Tibial artery (tissue), 4 donors: ENCODE measurements around the gene BCL2L14.
"Not testable (repeated sequence)": the region's sequence is repeated elsewhere in the genome, so short reads cannot be mapped to it uniquely, and the experiment has no call there.

Source experiments
- DNase-seq, 2 donors: peaks; one replicate each; pipeline ENCODE4 v3.0.0-alpha.2; 2019
- H3K27ac ChIP-seq, 2 donors: fragments of 200-600 bp; sonication (generic) in 1 of 2; 1 replicate in 1 of 2; 2 replicates in 1 of 2; pipeline ENCODE4 v1.5.1; 2018 to 2019; ENCODE audit warnings: mild to moderate bottlenecking in 1 of 2
- H3K27me3 ChIP-seq, 2 donors: fragments of 200-600 bp; sonication (generic) in 1 of 2; one replicate each; pipeline versions ENCODE4 v1.5.1 to v1.6.0; 2016 to 2019
- H3K36me3 ChIP-seq, 3 donors: fragments of 200-600 bp; sonication (generic) in 2 of 3; one replicate each; pipeline ENCODE4 v1.5.1; 2016 to 2019; ENCODE audit warnings: mild to moderate bottlenecking in 2 of 3
- H3K4me1 ChIP-seq, 4 donors: fragments of 200-600 bp; sonication (generic) in 2 of 4; 1 replicate in 3 of 4; 2 replicates in 1 of 4; pipeline ENCODE4 v1.5.1; 2016 to 2019
- H3K4me3 ChIP-seq, 2 donors: fragments of 200-600 bp; sonication (generic) in 1 of 2; 1 replicate in 1 of 2; 2 replicates in 1 of 2; pipeline ENCODE4 v1.5.1; 2018 to 2019; ENCODE audit warnings: mild to moderate bottlenecking in 2 of 2
- H3K9me3 ChIP-seq, 3 donors: fragments of 200-600 bp; sonication (generic) in 1 of 3; one replicate each; pipeline ENCODE4 v1.5.1; 2016 to 2019
- CTCF ChIP-seq, 2 experiments: fragments of 200-600 bp in 1 of 2; fragments of 450-650 bp in 1 of 2; IDR thresholded peaks; one replicate each; pipeline ENCODE4 v1.5.1; 2017 to 2019; ENCODE audit warnings: antibody characterized with exemption in 2 of 2, mild to moderate bottlenecking in 1 of 2, moderate library complexity in 1 of 2
- intact Hi-C: fragments of 100-400 bp; cut with DNase I; formaldehyde crosslinking; loops from one replicate; pipeline ENCODE4 v1.15.0; 2023; ENCODE audit warnings: low total_unique reads

Gene BCL2L14

GRCh38 chr12:12108441-12109058 lies 37.8 kb downstream of the BCL2L14 start:
- intact Hi-C loops, result no loop called here
- no peak overlapping the region for H3K4me3 ChIP-seq
- peaks cover 0 to 16% (median 11%) of the 10 kb centered on the region in 3 donors for H3K9me3 ChIP-seq
- no peaks in the 10 kb centered on the region for H3K27me3 ChIP-seq
- H3K27ac ChIP-seq, result no peak overlapping the region
- H3K36me3 ChIP-seq, result peaks cover 0 to 12% (median 7%) of the 10 kb centered on the region in 3 donors
- no peaks in the 10 kb centered on the region for H3K4me1 ChIP-seq
- no peak for TF ChIP-seq CTCF (IDR thresholded peaks at IDR 0.05)
- DNase-seq, result no peak

DNA sequence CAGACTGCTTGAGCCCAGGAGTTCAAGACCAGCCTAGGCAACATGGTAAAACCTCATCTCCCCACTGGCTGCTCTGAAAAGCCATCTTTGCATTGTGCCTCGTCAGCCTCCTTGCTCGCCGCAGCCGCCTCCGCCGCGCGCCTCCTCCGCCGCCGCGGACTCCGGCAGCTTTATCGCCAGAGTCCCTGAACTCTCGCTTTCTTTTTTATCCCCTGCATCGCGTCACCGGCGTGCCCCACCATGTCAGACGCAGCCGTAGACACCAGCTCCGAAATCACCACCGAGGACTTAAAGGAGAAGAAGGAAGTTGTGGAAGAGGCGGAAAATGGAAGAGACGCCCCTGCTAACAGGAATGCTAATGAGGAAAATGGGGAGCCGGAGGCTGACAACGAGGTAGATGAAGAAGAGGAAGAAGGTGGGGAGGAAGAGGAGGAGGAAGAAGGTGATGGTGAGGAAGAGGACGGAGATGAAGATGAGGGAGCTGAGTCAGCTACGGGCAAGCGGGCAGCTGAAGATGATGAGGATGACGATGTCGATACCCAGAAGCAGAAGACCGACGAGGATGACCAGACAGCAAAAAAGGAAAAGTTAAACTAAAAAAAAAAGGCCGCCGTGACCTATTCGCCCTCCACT lies 40.3 kb downstream of the BCL2L14 start:
- H3K27ac ChIP-seq, H3K4me1 ChIP-seq, DNase-seq, intact Hi-C loops, H3K27me3 ChIP-seq: not testable (repeated sequence)
- H3K36me3 ChIP-seq, result peaks cover 0 to 16% (median 7%) of the 10 kb centered on the region in 3 donors
- peak overlapping the region in 1 of 2 donors; percentile 35 for H3K4me3 ChIP-seq
- H3K9me3 ChIP-seq, result peaks cover 0 to 16% (median 11%) of the 10 kb centered on the region in 3 donors

DNA sequence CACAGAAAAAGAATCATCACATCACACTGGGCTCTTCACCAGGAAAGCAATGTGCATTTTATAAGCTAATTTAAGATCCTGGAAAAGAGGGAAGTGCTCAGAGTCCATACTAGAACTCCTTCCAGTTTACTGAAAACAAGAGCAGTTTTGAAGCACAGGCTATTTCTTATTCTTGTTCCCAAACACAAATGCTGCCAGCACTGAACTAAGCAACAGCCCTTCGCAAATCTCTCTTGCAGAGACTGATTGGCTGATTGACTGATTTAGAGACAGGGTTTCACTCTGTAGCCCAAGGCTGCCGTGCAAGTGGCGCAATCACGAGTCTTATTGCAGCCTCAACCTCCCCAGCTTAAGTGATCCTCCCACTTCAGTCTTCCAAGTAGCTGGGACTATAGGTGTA lies 44.8 kb downstream of the BCL2L14 start:
- Histone ChIP-seq H3K27ac (no peak overlapping the region), H3K4me1 (no peaks in the 10 kb centered on the region), H3K9me3 (no peaks in the 10 kb centered on the region), H3K4me3 (no peak overlapping the region), H3K36me3 (peaks cover 7 to 24% (median 12%) of the 10 kb centered on the region in 3 donors), H3K27me3 (no peaks in the 10 kb centered on the region)
- no peak for TF ChIP-seq CTCF (IDR thresholded peaks at IDR 0.05)
- intact Hi-C loops, result no loop called here
- DNase-seq, result peak in 1 of 2 donors; percentile 37

- no peaks in the 10 kb centered on the region for H3K9me3 ChIP-seq
- H3K4me1 ChIP-seq, result no peaks in the 10 kb centered on the region
- no peak for TF ChIP-seq CTCF (IDR thresholded peaks at IDR 0.05)
- no peak overlapping the region for H3K27ac ChIP-seq
- no peaks in the 10 kb centered on the region for H3K27me3 ChIP-seq
- no peak for DNase-seq
- intact Hi-C loops, result no loop called here
- peaks cover 15 to 35% (median 19%) of the 10 kb centered on the region in 3 donors for H3K36me3 ChIP-seq
- no peak overlapping the region for H3K4me3 ChIP-seq
Observed at GRCh38 chr12:12116677-12117076, 45.9 kb downstream of the BCL2L14 start.

DNA sequence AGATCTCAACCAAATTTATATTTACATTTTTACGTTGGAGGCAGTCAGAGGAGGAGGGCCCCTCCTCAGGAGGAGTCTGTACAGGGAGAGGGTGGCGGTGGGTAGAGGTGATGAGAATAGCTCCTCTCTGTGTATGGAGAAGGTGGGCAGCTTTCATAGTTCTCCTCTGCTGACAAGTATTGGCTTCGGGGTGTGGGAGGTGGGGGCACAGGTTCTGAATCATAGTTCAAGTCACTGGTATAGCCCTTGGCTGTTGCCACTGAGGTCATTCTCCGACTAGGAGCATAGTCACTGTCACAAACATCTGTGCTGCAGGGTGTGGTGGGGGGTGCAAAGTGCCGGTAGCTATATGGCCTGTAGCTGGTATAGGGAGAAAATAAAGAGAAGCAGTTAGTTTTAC lies 50.3 kb downstream of the BCL2L14 start:
- Histone ChIP-seq H3K27ac (no peak overlapping the region), H3K4me3 (no peak overlapping the region), H3K4me1 (no peaks in the 10 kb centered on the region), H3K36me3 (peaks cover 32 to 60% (median 39%) of the 10 kb centered on the region in 3 donors), H3K9me3 (no peaks in the 10 kb centered on the region), H3K27me3 (no peaks in the 10 kb centered on the region)
- intact Hi-C loops, result no loop called here
- TF ChIP-seq CTCF (IDR thresholded peaks at IDR 0.05), result no peak
- no peak for DNase-seq

DNA sequence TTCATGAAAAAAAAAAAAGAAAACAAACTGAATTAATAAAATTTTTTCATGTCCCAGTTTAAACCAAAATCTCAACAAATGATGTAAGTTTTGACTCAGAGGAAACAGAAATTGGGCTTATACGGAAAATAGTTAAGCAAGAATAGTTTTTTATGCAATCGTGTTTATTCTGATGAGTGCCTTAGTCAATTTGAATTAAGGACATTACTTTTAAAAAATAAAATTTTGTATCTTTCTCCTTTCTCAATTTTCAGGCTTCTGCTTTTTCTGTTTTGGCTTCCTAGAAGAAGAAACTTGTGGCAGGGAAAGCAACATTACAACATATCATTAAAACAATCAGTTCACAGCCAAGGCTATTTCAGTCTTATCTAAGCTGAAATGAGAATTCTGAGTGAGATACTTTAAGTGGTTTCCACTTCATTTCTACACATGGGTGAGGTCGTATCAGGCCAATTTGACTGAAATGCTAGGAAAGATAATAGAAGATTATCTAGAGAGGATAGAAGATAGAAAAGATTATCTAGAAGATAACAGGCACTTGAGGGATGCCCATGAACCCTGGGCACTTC lies 52.4 kb downstream of the BCL2L14 start:
- H3K9me3 ChIP-seq, result no peaks in the 10 kb centered on the region
- H3K4me1 ChIP-seq, result no peaks in the 10 kb centered on the region
- intact Hi-C loops, result no loop called here
- no peak for DNase-seq
- no peak overlapping the region for H3K4me3 ChIP-seq
- no peaks in the 10 kb centered on the region for H3K27me3 ChIP-seq
- TF ChIP-seq CTCF (IDR thresholded peaks at IDR 0.05), result no peak
- peak overlapping the region in 1 of 2 donors; percentile 45 for H3K27ac ChIP-seq
- H3K36me3 ChIP-seq, result peaks cover 39 to 69% (median 41%) of the 10 kb centered on the region in 3 donors
